Kidney (tissue), 14 donors: ENCODE measurements around the gene ATG16L1. TPM values are rescaled to one million over a fixed set of nuclear protein-coding genes. Genes with fewer than 3 reads are reported as not detected.

Source experiments
- DNase-seq, 5 donors: peaks; one replicate each; pipeline ENCODE4 v3.0.0-alpha.2; 2013 to 2020
- FAIRE-seq: peaks from 2 replicates; lab custom pipeline; 2012; peaks lifted over from hg19 to GRCh38; lab: Jason Lieb, UNC
- H3K27ac ChIP-seq, 2 donors: one replicate each; pipeline ENCODE4 v1.7.0; 2013; ENCODE audit warnings: low read depth in 2 of 2, low read length in 2 of 2, inconsistent platforms in 1 of 2
- H3K27me3 ChIP-seq: one replicate; pipeline ENCODE4 v1.7.1; 2013; ENCODE audit warnings: low read length, inconsistent platforms; ENCODE audit not compliant: control insufficient read depth, insufficient read depth
- H3K36me3 ChIP-seq, 3 donors: one replicate each; pipeline versions ENCODE4 v1.7.0 to v1.7.1; 2013; ENCODE audit warnings: low read length in 3 of 3, control low read depth in 1 of 3, inconsistent platforms in 1 of 3; ENCODE audit not compliant: insufficient read depth in 3 of 3, control insufficient read depth in 2 of 3
- H3K4me1 ChIP-seq, 3 donors: one replicate each; pipeline versions ENCODE4 v1.7.0 to v1.7.1; 2013; ENCODE audit warnings: low read length in 3 of 3, inconsistent platforms in 1 of 3, low read depth in 1 of 3; ENCODE audit not compliant: control insufficient read depth in 2 of 3, insufficient read depth in 2 of 3
- H3K4me3 ChIP-seq, 3 donors: one replicate each; pipeline versions ENCODE4 v1.7.0 to v1.8.1; 2013; ENCODE audit warnings: low read length in 3 of 3, control low read depth in 1 of 3, inconsistent platforms in 1 of 3
- H3K9ac ChIP-seq, 3 donors: one replicate each; pipeline versions ENCODE4 v1.7.0 to v1.7.1; 2013; ENCODE audit warnings: low read length in 3 of 3, control low read depth in 1 of 3, inconsistent platforms in 1 of 3
- H3K9me3 ChIP-seq, 3 donors: one replicate each; pipeline versions ENCODE4 v1.7.0 to v1.7.1; 2013; ENCODE audit warnings: low read length in 3 of 3, control low read depth in 1 of 3, inconsistent platforms in 1 of 3; ENCODE audit not compliant: control insufficient read depth in 2 of 3, insufficient read depth in 1 of 3
- intact Hi-C: fragments of 100-400 bp; cut with DNase I; formaldehyde crosslinking; loops from one replicate; pipeline ENCODE4 v1.11.1; 2022
- polyA plus RNA-seq: library from polyadenylated mRNA; stranded (reverse); fragments of 350-450 nt; fragmentation: Illumina TruSeq; extraction: RNeasy Lipid Tissue Mini Kit (QIAGEN cat#74804); gene quantifications from one replicate; pipeline ENCODE4 v1.2.3, GENCODE V29; 2014; ENCODE audit warnings: low read depth, low replicate concordance; ENCODE audit not compliant: insufficient read depth
- total RNA-seq: library from RNA; stranded (reverse); fragmentation: NEBNext Ultra II Directional; extraction: Animal tissue kit (Norgen Biotek cat#: 25700); gene quantifications from one replicate; pipeline ENCODE4 v1.2.1, GENCODE V29; 2021
- TF ChIP-seq, protein P1 (sequence below): IDR thresholded peaks from 3 replicates; pipeline ENCODE4 v1.5.1; 2012; ENCODE audit warnings: mild to moderate bottlenecking, moderate library complexity, borderline replicate concordance; ENCODE audit not compliant: insufficient read depth; ENCODE audit errors: extremely low read depth
- donor health status: control.
- donor health status: control.
- donor health status: control.
- donor health status: control.
- donor health status: control.
- donor health status: DM: yes; HTN: yes; CAD: no.
- donor health status: Normal renal cell carcinoma (clear cell type).

Gene ATG16L1
- total and polyA plus RNA-seq, 2 donors from 2014 or later = 11.7 to 30.8 TPM

DNA sequence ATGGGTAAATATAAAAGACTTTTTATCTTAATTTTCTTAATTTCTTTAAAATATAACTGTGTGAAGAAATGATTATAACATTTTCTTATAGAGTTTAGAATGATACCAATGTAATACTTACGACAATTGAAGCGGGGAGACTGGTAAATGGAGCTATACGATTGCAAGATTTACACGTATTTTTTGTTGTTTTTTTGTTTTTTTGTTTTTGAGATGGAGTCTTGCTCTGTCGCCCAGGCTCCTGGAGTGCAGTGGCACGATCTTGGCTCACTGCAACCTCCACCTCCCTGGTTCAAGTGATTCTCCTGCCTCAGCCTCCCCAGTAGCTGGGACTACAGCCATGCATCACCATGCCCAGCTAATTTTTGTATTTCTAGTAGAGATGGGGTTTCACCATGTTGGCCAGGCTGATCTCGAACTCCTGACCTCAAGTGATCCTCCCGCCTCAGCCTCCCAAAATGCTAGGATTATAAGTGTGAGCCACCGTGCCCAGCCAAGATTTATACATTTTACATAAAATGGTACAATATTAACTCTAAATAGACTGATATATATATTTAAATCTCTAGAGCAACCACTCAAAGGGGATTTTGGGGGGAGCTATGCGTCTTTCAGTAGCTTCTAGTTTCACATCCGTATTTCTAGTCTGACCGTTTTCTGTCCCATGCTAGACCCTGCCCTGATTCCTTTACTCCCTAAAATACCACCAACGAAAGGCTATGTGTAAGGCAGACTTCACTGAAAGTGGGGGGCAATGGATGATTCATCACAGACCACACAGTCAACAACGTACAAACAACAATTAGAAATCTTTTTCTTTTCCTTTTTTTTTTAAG, 28.2 kb upstream of the ATG16L1 start:
- Histone ChIP-seq H3K4me1 (no peaks in the 10 kb centered on the region), H3K36me3 (no peaks in the 10 kb centered on the region), H3K27ac (no peak overlapping the region), H3K9ac (no peak overlapping the region), H3K27me3 (no peaks in the 10 kb centered on the region), H3K4me3 (no peak overlapping the region), H3K9me3 (no peaks in the 10 kb centered on the region)
- TF ChIP-seq, protein P1, sequence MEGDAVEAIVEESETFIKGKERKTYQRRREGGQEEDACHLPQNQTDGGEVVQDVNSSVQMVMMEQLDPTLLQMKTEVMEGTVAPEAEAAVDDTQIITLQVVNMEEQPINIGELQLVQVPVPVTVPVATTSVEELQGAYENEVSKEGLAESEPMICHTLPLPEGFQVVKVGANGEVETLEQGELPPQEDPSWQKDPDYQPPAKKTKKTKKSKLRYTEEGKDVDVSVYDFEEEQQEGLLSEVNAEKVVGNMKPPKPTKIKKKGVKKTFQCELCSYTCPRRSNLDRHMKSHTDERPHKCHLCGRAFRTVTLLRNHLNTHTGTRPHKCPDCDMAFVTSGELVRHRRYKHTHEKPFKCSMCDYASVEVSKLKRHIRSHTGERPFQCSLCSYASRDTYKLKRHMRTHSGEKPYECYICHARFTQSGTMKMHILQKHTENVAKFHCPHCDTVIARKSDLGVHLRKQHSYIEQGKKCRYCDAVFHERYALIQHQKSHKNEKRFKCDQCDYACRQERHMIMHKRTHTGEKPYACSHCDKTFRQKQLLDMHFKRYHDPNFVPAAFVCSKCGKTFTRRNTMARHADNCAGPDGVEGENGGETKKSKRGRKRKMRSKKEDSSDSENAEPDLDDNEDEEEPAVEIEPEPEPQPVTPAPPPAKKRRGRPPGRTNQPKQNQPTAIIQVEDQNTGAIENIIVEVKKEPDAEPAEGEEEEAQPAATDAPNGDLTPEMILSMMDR = no peak
- no peak for FAIRE-seq
- no peak for DNase-seq
- intact Hi-C loops = no loop called here

DNA sequence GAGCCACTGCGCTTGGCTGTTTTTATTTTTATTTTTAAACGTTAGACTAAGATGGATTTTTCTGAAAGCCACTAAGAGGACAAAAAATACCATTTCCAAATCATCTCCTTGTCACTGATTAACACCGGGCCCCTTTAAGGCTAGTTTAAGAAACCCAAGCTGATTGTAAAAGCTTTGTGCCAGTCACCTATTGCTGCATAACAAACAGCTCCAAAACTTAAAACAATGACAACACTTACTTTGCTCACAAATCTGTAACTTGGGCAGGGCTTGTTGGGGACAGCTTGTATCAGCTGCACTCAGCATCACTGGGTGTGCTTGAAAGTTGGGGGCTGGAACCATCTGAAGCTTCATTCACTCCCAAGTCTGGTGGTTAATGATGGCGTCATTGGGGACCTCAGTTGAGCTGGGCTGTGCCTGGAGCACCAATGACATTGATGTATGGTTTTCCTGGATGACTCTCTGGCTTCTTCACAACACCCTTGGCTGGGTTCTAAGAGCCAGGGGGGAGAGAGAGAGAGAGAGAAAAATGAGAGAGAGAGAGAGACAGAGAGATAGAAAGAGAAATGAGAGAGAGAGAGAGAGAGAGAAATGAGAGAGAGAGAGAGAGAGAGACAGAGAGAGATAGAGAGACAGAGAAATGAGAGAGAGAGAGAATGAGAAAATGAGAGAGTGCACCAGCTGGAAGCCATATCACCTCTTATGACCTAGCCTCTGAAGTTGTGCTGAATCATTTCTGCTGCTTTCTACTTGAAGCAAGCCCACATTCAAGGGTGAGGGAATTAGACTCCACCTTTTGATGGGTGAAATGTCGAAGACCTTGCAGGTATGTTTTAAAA, 26.0 kb upstream of the ATG16L1 start:
- DNase-seq (no peak), FAIRE-seq (no peak)
- TF ChIP-seq, protein P1 = no peak
- H3K4me1 ChIP-seq = no peaks in the 10 kb centered on the region
- H3K9me3 ChIP-seq = no peaks in the 10 kb centered on the region
- no peak overlapping the region for H3K9ac ChIP-seq
- no peak overlapping the region for H3K4me3 ChIP-seq
- H3K27me3 ChIP-seq = no peaks in the 10 kb centered on the region
- intact Hi-C loops = no loop called here
- H3K27ac ChIP-seq = no peak overlapping the region
- no peaks in the 10 kb centered on the region for H3K36me3 ChIP-seq

DNA sequence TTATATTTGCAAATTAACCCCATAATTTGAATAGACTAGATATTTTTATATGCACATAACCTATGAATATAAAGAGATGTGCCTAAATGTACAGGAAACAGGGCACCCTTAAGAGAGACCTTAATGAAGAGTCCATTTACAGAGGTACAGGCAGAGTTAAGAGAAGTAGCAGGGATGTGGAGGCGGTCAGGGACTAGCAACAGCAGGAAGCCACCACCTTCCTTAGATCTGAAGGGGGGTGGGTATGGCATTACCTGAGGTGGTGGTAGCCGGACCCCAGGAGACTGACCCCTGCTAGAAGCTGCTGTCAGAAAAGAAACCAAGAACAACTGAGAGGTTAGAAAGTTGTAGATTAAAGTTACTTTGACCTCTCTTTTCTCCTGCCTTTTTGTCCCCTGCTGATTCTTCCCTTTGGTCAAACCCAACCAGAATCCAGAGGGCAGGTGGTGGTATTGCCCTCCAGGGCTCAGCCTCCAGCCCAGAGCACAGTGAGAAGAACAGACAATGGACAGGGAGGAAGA, 24.9 kb upstream of the ATG16L1 start:
- H3K4me3 ChIP-seq = no peak overlapping the region
- H3K4me1 ChIP-seq = no peaks in the 10 kb centered on the region
- no peaks in the 10 kb centered on the region for H3K36me3 ChIP-seq
- no peaks in the 10 kb centered on the region for H3K27me3 ChIP-seq
- DNase-seq (no peak), FAIRE-seq (no peak)
- TF ChIP-seq, protein P1 = no peak
- no peaks in the 10 kb centered on the region for H3K9me3 ChIP-seq
- no peak overlapping the region for H3K27ac ChIP-seq
- intact Hi-C loops = no loop called here
- no peak overlapping the region for H3K9ac ChIP-seq
